ENCODE data around the gene FAM53C.

The FAM53C gene

GRCh38 chr5:138391859-138392386, 53.9 kb downstream of the FAM53C start:
- no peak for DNase-seq (ENCODE audit: low read depth)

Measured in EH (cell line).